ENCODE measurements around the gene ATXN7L2.
A peak's percentile ranks its signal among the peaks of the same experiment; 100 is the strongest.

ATXN7L2 gene

GRCh38 chr1:109539676-109540075, 56.0 kb downstream of the ATXN7L2 start, which contains the start of gene GPR61:
Gene GPR61, plus strand, starts transcription at chr1:109539872. Its CDS starts 3,151 bp downstream, at chr1:109543023.
- Mint-ChIP-seq H3K27ac (peak within 1 kb of the TSS in 1 of 2 donors; percentile 36), H3K27me3 (no peaks in the 10 kb centered on the region), H3K4me3 (no peak within 1 kb of the TSS), H3K9me3 (no peaks in the 10 kb centered on the region), H3K4me1 (no peaks in the 10 kb centered on the region)
- ATAC-seq (no peak), DNase-seq (no peak)

GRCh38 chr1:109541102-109541501, 57.4 kb downstream of the ATXN7L2 start:
- Mint-ChIP-seq H3K4me3 (no peak overlapping the region), H3K27ac (no peak overlapping the region), H3K27me3 (no peaks in the 10 kb centered on the region), H3K9me3 (no peaks in the 10 kb centered on the region), H3K4me1 (peaks cover 3% of the 10 kb centered on the region)
- ATAC-seq (no peak), DNase-seq (no peak)
